Measurements from ENCODE around the gene RAP1B.
"Not testable (repeated sequence)": the region's sequence is repeated elsewhere in the genome, so short reads cannot be mapped to it uniquely, and the experiment has no call there.

RAP1B gene

GRCh38 chr12:68612697-68613096 lies 2.0 kb downstream of the RAP1B start:
- no peak for DNase-seq

- no peak for DNase-seq
Measured at GRCh38 chr12:68613209-68613904, 2.7 kb downstream of the RAP1B start.

DNA sequence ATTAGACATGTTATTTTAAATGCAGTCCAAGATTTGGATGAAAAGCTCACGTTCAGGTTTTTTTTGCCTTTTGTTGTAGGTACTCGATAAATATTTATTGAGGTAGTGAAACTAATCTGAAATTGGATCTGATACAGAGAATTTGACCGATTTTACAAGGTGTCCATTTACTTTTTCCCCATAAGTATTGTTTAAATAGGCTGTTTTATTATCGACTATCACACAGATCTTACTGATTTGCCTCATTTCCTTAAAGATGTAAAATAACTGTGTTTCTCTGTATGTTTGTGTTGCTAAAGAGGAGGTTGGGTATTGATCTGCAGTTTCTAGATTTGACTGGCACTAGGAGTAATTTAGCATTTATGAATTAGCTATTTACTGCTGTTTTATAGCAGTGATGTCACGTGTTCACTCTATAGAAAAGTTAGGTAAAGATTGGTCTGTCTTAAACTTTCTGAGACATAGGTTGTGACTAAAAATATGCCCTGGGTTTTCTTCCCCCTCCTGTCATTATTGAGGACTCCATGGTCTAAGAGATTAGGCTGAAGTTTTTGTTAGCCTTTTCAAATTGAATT lies 3.5 kb downstream of the RAP1B start:
- DNase-seq, result no peak

DNA sequence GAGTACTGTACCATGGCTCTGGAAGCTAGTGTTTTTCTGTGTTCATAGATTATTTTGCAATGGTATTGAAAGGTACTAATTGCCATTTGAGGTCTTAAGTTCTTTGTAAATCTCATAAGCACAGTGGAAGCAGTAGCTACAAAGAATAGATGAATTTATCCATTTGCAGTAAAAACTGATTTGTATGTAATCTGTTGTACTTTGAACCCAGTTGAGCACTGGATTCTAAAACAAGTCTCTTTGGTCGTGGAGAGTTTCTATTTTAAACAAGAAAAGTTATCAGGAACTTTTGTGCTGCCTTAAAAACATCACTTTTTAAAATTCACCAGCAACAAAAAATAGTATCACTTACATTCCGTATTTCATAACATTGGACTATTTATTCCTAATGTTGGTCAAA lies 4.1 kb downstream of the RAP1B start:
- DNase-seq, result no peak

GRCh38 chr12:68617160-68617926 lies 6.6 kb downstream of the RAP1B start:
- DNase-seq, result no peak

DNA sequence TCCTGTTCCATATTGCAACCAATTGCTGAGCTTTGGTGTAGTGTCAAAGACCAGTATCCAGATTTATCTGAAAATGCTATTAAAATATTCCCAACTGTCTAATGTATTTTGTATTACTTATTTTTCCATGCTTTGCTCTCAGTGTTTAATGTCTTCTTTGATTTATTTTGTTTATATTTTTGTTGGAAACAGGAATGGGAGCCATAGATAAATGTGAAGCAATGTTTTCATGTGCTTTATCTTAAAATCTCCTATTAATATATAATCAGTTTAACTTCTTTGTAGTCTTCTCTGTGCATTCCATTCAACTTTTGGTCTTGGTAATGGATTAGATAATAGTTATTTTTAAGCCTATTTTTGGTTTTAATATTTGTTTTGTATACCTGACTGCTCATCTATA lies 8.8 kb downstream of the RAP1B start:
- no peak for DNase-seq

DNA sequence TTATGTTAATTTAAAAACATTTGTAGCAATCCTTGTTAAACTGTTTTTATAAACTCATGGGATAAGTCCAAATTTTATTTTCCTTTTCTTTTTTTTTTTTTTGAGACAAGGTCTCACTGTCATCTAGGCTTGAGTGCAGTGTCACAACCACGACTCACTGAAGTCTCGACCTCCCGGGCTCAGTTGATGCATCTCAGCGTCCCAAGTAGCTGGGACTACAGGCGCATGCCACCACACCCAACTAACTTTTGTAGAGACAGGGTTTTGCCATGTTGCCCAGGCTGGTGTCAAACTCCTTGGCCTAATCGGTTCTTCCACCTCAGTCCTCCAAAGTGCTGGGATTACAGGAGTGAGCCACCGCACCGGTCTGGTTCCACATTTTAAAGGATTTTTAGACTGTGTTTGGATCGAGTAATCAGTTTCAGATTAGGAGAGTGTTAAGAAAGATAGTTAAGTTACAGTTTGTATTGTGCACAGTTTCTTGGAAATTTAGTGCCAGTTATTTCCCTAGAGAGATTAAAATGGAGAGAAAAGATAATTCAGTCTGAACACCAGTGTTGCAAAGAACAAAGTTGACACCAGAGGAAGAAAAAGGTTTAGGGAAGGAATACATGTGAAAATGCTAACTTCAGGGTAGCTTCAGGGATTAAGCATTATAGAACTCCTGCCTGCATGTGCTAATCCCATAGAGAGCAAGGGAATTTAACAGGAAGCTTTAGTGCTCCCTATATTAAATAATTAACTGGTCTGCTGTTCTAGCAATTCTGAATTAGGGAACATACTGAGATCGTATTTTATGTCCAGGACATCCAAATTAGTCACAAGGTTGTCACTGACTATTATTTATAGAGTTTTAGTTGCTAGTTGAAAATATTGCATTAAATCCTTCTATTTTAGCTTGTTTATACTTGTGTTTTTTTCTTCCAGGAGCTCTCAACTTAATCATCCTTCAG lies 10.1 kb downstream of the RAP1B start:
- DNase-seq, result no peak

GRCh38 chr12:68621472-68622081 lies 10.9 kb downstream of the RAP1B start:
- no peak for DNase-seq

- no peak for DNase-seq
Measured at GRCh38 chr12:68622250-68622649, 11.6 kb downstream of the RAP1B start.

GRCh38 chr12:68623059-68623458 lies 12.4 kb downstream of the RAP1B start:
- no peak for DNase-seq

DNA sequence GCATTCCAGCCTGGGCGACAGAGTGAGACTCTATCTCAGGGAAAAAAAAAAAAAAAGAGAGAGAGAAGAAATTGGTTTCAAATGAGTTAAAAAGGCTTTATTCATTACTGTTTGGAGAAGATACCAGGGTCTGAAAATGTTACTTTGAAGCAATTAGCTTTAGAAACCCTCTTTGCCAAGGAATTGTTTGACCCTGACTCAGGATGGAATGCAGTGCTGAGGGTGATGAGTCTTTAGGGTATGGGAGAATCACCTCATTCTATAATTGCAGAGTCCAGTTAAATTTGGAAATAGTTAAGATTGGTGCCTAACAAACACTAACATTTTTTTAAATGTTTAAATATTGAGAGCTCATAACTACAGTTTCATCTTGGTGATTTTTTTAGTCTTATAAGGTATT lies 13.3 kb downstream of the RAP1B start:
- DNase-seq, result no peak

- no peak for DNase-seq
Measured at GRCh38 chr12:68624933-68625332, 14.2 kb downstream of the RAP1B start.

DNA sequence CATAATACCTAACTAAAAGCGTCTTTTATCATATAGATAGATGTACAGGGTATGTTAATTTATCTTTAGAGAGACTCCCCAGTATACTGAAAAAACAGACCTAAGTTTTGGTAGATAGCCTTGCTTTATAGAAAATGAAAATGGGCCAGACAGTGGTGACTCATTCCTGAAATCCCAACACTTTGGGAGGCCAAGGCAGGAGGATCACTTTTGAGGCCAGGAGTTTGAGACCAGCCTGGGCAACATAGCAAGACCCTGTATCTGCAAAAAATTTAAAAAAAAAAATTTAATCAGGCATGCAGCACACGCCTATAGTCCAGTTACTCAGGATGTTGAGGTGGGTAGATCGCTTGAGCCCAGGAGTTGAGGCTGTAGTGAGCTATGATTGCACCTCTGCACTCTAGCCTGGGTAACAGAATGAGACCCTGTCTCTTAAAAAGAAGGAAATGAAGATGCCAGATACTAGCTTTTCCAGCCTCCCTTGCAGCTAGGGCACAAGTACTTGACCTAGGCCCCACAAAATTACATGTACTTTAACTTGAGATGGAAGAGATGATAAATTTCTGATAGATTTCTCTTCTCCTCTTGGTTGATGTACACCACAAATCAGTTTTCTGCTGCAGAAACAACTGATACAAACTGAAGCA lies 17.1 kb downstream of the RAP1B start:
- no peak for DNase-seq

- DNase-seq, result no peak
Measured at GRCh38 chr12:68628698-68629097, 18.0 kb downstream of the RAP1B start.

DNA sequence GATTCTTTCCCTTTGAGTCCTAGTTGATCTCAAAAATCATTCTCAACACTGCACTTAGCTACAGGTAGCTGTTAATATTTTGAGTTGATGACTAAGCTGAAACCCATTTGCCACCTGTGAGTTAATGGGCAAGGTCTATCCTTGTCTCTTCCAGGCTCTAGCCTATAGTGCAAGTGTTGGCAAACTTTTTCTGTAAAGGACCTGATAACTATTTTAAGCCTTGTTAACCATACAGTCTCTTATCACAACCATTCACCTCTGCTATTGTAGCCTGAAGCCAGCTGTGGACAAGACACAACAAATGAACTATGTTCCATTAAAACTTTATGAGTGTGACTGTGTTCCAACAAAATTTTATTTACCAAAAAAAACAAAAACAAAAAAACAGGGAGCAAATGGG lies 19.4 kb downstream of the RAP1B start:
- DNase-seq, result no peak

- no peak for DNase-seq
Measured at GRCh38 chr12:68630598-68630997, 19.9 kb downstream of the RAP1B start.

GRCh38 chr12:68631227-68631626 lies 20.5 kb downstream of the RAP1B start:
- DNase-seq, result no peak

DNA sequence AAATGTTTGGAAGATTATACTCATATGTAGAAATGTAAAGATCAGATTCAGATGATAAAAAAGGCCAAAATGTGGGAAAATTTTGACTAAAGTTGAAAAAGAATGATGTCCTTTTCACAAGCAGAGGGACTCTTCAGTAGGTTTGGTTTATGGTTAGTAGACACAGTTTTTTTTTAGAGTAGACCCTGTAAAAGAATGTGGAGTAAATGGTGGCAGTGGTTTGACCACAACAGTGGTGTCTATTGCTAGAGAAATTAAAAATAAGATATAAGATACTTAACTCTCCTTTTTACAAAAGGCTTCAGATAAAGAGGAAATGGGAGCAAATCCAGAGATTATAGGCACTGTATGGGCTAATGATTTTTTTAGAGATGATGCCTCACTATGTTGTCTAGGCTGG lies 21.8 kb downstream of the RAP1B start:
- DNase-seq, result no peak

DNA sequence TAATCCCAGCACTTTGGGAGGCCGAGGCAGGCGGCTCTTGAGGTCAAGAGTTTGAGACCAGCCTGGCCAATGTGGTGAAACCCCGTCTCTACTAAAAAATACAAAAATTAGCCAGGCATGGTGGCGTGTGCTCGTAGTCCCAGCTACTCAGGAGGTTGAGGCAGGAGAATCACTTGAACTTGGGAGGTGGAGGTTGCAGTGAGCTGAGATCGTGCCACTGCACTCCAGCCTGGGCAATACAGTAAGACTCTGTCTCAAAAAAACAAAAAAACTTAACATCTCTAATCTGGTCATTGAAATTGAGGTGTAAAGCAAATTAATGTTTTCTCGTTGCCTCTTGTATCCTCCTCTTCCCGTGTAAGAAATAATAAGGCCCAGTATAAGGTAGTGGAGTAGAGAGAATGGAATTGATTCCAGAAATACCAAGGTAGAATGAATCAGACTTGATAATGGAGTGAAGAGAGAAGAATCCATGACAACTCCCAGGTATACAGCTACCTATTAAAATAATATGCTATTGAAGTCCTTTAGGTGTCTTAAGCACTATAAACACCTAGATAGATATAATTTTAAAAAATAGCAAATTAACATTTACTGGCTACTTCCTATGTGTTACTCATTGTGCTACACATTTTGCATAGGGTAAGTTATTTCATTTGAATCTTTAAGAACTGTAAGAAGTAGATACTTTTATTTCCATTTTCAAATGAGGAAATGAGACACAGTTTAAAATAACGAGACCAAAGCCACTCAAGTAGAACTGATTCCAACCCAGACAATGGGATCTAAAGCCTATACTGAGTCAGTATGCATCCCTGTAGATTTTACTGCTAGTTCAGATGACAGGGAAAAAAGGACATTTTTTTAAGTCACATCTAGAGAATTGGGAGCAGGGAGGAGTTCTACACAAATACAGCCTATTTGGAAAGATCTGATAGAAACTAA lies 23.2 kb downstream of the RAP1B start:
- DNase-seq, result no peak

GRCh38 chr12:68636268-68636667 lies 25.6 kb downstream of the RAP1B start:
- DNase-seq, result no peak

DNA sequence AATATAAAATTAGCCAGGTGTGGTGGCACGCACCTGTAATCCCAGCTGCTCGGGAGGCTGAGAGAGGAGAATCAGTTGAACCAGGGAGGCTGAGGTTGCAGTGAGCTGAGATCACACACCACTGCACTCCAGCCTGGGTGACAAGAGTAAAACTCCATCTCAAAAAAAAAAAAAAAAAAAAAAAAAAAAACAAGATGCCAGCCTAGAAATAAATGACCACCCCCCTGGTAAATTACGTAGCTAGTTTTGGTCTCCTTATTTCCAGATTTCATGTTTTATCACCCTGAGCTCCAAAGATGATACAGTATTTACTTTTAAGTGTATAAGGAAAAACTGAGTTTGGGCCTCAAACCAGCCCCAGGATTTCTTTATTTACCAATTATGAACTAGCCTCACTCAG lies 26.7 kb downstream of the RAP1B start:
- DNase-seq, result not testable (repeated sequence)
